GM18873 (cell line): ENCODE measurements around the gene LDLRAP1.
"Not testable (repeated sequence)": the region's sequence is repeated elsewhere in the genome, so short reads cannot be mapped to it uniquely, and the experiment has no call there.

Experiments
- ATAC-seq: cut with Tn5 transposase; IDR thresholded peaks from one replicate; pipeline ENCODE4 v1.9.1; 2021; ENCODE audit warnings: mild to moderate bottlenecking, moderate library complexity, moderate number of reproducible peaks; ENCODE audit not compliant: unreplicated experiment, low FRiP score

Gene LDLRAP1

DNA sequence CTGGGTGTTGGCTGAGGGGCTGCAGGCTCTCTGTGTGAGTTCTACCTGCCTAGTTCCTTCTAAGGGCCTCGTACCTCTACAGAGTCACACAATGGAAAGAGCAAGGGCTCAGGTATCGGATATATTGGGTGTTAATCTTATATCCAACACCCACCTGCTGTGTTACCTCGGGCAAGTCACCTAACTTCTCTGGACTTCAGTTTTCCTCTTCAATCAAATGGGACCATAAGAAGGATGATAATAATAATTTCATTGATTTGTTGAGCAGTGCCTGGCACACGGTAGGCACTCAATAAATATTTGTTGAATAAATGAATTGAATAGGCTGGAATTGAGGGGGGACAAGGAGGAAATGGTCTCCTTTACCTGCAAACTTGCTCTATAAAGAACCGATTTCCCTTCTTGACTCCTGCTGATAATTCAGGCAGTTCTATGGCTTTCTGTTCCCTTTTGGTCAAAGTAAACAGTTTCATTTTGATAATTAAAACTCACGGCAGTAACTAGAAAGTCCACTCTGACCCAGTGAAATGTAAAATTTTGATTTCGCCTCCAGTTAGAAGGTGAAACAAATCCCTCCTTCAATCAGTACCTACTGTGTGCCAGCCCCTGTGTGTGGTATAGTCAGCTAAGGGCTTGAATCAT lies 56.7 kb downstream of the LDLRAP1 start:
- ATAC-seq = no peak

GRCh38 chr1:25600971-25601699 lies 57.7 kb downstream of the LDLRAP1 start:
- ATAC-seq = not testable (repeated sequence)

DNA sequence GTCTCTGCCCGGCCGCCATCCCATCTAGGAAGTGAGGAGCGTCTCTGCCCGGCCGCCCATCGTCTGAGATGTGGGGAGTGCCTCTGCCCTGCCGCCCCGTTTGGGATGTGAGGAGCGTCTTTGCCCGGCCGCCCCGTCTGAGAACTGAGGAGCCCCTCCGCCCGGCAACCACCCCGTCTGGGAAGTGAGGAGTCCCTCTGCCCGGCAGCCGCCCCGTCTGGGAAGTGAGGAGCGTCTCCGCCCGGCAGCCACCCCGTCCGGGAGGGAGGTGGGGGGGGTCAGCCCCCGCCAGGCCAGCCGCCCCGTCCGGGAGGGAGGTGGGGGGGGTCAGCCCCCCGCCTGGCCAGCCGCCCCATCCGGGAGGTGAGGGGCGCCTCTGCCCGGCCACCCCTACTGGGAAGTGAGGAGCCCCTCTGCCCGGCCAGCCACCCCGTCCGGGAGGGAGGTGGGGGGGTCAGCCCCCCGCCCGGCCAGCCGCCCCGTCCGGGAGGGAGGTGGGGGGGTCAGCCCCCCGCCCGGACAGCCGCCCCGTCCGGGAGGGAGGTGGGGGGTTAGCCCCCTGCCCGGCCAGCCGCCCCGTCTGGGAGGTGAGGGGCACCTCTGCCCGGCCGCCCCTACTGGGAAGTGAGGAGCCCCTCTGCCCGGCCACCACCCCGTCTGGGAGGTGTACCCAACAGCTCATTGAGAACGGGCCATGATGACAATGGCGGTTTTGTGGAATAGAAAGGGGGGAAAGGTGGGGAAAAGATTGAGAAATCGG lies 60.6 kb downstream of the LDLRAP1 start:
- ATAC-seq = not testable (repeated sequence)

DNA sequence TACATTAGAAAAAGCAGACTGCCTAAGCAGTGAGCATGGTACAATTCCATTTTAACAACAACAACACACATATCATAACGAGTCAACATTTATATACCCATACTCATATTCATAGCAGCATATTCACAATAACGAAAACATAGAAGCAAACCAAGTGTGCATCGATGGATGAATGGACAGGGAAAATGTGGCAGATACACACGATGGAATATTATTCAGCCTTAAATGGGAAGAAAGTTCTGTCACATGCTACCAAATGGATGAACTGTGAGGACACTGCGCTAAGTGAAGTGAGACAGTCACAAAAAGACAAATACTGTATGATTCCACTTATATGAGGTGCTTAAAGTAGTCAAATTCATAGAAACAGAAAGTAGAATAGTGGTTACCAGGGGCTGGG lies 63.7 kb downstream of the LDLRAP1 start:
- no peak for ATAC-seq

GRCh38 chr1:25608488-25609178 lies 65.2 kb downstream of the LDLRAP1 start:
- ATAC-seq = no peak

GRCh38 chr1:25609921-25610320 lies 66.5 kb downstream of the LDLRAP1 start:
- ATAC-seq = no peak

- no peak for ATAC-seq
Observed at GRCh38 chr1:25610822-25611630, 67.6 kb downstream of the LDLRAP1 start.

- ATAC-seq = no peak
Observed at GRCh38 chr1:25611843-25612242, 68.4 kb downstream of the LDLRAP1 start.

DNA sequence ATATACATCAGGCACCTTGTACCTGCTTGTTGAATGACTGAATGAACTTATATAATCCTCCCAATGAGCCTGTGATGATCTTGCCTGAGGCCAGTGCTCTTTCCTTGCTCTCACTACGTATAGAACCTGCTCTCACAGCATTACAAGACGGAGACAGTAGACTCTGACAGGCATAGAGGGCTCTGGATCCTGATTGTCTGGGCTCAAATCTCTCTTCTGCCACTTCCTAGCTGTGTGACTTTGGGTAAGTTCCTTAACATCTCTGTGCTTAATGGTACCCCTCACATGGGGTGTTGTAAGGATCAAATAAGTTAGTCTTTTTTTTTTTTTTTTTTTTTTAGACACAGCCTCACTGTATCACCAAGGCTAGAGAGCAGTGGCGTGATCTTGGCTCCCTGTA lies 69.0 kb downstream of the LDLRAP1 start:
- no peak for ATAC-seq

- no peak for ATAC-seq
Observed at GRCh38 chr1:25613091-25613490, 69.7 kb downstream of the LDLRAP1 start.

- no peak for ATAC-seq
Observed at GRCh38 chr1:25614501-25615171, 71.2 kb downstream of the LDLRAP1 start.

- ATAC-seq = no peak
Observed at GRCh38 chr1:25615172-25615541, 71.8 kb downstream of the LDLRAP1 start.

DNA sequence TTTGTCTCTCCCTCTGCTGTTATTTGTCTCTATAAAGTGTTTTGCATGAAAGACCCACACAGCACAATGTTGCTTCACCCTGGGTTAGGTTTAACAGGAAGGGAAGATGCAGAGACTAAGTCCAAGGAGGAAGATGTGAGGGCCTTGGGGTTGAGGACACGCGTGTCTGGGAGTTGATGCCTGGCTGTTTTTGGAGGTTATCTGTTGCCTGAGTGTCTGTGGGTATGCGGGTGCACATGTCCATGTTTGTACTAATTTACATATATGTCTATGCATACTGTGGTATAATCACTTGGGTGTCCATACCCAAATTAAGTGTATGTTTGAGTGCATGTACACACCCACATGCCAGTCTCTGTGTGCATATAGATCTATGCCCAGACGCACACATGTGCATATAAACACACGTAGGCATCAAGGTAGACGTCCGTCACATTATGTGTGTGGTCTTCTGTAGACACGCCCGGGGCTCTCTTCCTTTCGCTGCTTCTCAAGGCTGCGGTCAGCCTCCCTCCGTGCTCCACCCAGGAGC lies 72.2 kb downstream of the LDLRAP1 start:
- no peak for ATAC-seq

- ATAC-seq = no peak
Observed at GRCh38 chr1:25616095-25616986, 72.9 kb downstream of the LDLRAP1 start, which contains the start of gene MAN1C1. MAN1C1 (plus strand) TSS chr1:25616791; CDS start chr1:25617798, 1,007 bp downstream.

DNA sequence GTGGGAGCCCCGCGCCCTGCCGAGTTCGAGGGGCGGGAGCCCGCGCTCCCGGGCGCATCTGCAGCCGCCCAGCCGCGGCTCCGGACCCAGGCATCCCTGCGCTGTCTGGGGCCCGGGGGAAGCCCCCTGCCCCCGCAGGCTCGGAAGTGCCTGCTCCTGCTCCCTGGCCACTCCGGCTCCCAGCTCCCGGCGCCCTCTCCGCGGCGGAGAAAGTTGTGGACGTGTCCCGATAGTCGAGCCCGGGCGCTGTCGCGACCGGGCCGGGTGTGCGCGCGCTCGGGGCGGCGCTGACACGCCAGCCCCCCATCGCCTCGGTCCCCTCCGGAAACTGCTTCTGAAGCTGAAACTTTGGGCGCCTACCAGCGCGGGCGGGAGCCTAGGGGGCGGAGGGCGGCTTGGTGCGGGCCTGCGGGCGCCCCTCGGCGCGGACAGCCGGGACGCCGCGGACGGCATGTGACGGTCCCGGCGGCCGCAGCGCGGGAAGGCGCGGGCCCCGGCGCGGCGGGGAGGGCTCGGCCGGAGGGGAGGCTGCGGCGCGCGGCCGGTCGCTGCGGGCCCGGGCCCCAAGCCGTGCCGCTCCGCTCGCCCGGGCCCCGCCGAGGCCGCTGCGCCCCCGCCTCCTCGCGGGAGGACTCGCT lies 73.7 kb downstream of the LDLRAP1 start:
- ATAC-seq = no peak

DNA sequence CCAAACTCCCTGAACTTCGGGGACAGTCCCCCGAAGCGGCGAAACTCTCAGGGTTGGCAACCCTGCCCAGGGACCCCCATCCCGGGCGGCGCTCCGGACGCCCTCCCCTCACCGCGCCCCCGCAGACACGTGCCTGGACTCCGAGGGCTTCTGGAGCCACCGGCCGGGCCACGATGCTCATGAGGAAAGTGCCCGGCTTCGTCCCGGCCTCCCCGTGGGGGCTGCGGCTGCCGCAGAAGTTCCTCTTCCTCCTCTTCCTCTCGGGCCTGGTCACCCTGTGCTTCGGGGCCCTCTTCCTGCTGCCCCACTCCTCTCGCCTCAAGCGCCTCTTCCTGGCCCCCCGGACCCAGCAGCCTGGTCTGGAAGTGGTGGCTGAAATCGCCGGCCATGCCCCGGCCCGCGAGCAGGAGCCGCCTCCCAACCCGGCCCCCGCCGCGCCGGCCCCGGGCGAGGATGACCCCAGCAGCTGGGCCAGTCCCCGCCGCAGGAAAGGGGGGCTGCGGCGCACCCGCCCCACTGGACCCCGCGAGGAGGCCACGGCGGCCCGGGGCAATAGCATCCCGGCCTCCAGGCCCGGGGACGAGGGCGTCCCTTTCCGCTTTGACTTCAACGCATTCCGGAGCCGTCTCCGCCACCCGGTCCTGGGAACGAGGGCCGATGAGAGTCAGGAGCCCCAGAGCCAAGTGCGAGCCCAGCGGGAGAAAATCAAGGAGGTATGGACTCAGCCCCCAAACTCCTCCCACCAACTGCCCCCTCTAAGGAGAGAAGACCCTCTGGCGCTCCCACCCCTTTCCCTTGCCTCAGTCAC lies 74.4 kb downstream of the LDLRAP1 start:
- no peak for ATAC-seq

DNA sequence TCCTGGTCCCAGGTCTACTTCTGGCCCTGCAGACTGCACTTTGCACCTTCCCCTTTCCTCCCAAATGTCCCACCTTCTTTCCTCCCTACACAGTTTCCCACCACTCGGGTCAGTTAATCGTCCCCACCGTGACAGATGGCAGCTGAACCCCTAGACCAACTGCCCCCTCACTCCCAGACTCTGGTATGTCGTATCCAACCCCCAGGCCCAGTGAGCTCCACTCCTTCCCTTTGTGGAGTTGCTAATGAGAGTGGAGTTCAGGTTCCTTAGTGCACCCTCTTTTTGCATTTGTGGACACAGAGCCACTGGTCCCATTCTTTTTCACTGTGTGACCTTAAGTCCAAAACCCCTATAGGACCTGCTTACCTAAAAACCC lies 75.0 kb downstream of the LDLRAP1 start:
- no peak for ATAC-seq
